A673 (cell line): ENCODE data around the gene CAMSAP1. TPM values are rescaled to one million over a fixed set of nuclear protein-coding genes. Genes with fewer than 3 reads are reported as not detected.

Experiments
- BruUV-seq: library from RNA; stranded (reverse); fragments of 400-500 nt; replicated peaks from 2 replicates; lab custom pipeline; 2021; lab: Mats Ljungman, UMichigan
- CTCF ChIA-PET: fragments of 300-600 bp; sonication (Branson Sonifier 250); formaldehyde crosslinking; loops from one replicate; lab custom pipeline; 2022; ENCODE audit warnings: antibody characterized with exemption; lab: Charles Lee
- POLR2A ChIA-PET: fragments of 300-600 bp; sonication (Branson Sonifier 250); formaldehyde crosslinking; loops from one replicate; lab custom pipeline; 2022; ENCODE audit warnings: antibody characterized with exemption; ENCODE audit not compliant: low non-redundant PET; lab: Charles Lee
- DNase-seq: peaks from one replicate; pipeline ENCODE4 v3.0.0-alpha.2; 2015; ENCODE audit warnings: low spot score
- H3K27ac ChIP-seq: fragments of 200-600 bp; sonication (generic); 2 replicates; pipeline ENCODE4 v1.5.1; 2016; ENCODE audit warnings: mixed run types, low read depth, mild to moderate bottlenecking, mixed read lengths, antibody characterized with exemption, low read length; ENCODE audit not compliant: poor library complexity, severe bottlenecking
- H3K27me3 ChIP-seq: fragments of 200-600 bp; sonication (generic); replicated peaks from 2 replicates; pipeline ENCODE4 v1.6.1; 2017; ENCODE audit warnings: mixed run types, low read depth, mild to moderate bottlenecking, mixed read lengths, antibody characterized with exemption, low read length; ENCODE audit not compliant: insufficient read depth, poor library complexity
- H3K36me3 ChIP-seq: fragments of 200-600 bp; sonication (generic); 2 replicates; pipeline ENCODE4 v1.6.1; 2016; ENCODE audit warnings: mixed run types, mild to moderate bottlenecking, mixed read lengths, antibody characterized with exemption, low read length; ENCODE audit not compliant: insufficient read depth, poor library complexity, severe bottlenecking
- H3K4me1 ChIP-seq: fragments of 200-600 bp; sonication (generic); 2 replicates; pipeline ENCODE4 v1.6.1; 2017; ENCODE audit warnings: mixed run types, mild to moderate bottlenecking, mixed read lengths, antibody characterized with exemption, low read length; ENCODE audit not compliant: insufficient read depth, poor library complexity, severe bottlenecking
- H3K4me3 ChIP-seq: fragments of 200-600 bp; sonication (generic); 2 replicates; pipeline ENCODE4 v1.5.1; 2016; ENCODE audit warnings: low read depth, mixed run types, mild to moderate bottlenecking, mixed read lengths, low read length; ENCODE audit not compliant: poor library complexity, severe bottlenecking
- H3K9me3 ChIP-seq: fragments of 200-600 bp; sonication (generic); 2 replicates; pipeline ENCODE4 v1.6.1; 2016; ENCODE audit warnings: mixed run types, low read depth, mild to moderate bottlenecking, mixed read lengths, antibody characterized with exemption, low read length; ENCODE audit not compliant: poor library complexity, severe bottlenecking
- EZH2 ChIP-seq: fragments of 200-600 bp; sonication (generic); IDR thresholded peaks from 2 replicates; pipeline ENCODE4 v1.6.1; 2017; ENCODE audit warnings: borderline replicate concordance, low read depth, mild to moderate bottlenecking, mixed read lengths, antibody characterized with exemption, low read length; ENCODE audit not compliant: poor library complexity, severe bottlenecking
- intact Hi-C: fragments of 100-400 bp; cut with micrococcal nuclease; formaldehyde crosslinking; loops from one replicate; pipeline ENCODE4 v1.10.0; 2022; ENCODE audit not compliant: unreplicated experiment
- total RNA-seq: library from RNA; stranded (reverse); gene quantifications from 2 replicates; pipeline ENCODE4 v1.2.3, GENCODE V29; 2021
- TF ChIP-seq, protein P1 (sequence below): fragments of 300-800, 200-600 bp; sonication (generic); conservative IDR thresholded peaks from 2 replicates; pipeline ENCODE4 v1.5.1; 2017; ENCODE audit warnings: low read depth, mild to moderate bottlenecking, antibody characterized with exemption, low read length, moderate library complexity, mixed read lengths

CAMSAP1 gene
- total RNA-seq, 1 experiment from 2014 or later, result 52.3 TPM

DNA sequence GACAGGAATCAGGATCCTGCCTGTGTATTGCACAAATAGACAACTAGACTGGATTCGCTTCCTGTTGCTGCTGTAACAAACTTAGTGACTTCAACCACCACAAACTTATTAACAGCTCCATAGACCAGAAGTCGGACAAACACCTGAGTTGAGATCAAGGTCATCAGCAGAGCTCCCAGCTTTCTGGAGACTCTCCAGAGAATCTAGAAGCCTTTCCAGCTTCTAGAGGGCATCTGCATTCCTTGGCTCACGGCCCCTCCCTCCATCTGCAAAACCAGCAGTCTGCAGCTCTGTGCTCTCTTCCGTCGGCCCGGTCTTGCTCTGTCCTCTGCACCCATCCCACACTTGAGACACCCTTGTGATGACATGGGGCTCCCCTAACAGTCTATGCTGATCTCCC lies 106.3 kb downstream of the CAMSAP1 start:
- no TSS peak for BruUV-seq

GRCh38 chr9:135799261-135799660 lies 108.1 kb downstream of the CAMSAP1 start:
- BruUV-seq, result no TSS peak
- TF ChIP-seq, protein P1, sequence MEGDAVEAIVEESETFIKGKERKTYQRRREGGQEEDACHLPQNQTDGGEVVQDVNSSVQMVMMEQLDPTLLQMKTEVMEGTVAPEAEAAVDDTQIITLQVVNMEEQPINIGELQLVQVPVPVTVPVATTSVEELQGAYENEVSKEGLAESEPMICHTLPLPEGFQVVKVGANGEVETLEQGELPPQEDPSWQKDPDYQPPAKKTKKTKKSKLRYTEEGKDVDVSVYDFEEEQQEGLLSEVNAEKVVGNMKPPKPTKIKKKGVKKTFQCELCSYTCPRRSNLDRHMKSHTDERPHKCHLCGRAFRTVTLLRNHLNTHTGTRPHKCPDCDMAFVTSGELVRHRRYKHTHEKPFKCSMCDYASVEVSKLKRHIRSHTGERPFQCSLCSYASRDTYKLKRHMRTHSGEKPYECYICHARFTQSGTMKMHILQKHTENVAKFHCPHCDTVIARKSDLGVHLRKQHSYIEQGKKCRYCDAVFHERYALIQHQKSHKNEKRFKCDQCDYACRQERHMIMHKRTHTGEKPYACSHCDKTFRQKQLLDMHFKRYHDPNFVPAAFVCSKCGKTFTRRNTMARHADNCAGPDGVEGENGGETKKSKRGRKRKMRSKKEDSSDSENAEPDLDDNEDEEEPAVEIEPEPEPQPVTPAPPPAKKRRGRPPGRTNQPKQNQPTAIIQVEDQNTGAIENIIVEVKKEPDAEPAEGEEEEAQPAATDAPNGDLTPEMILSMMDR, result no peak
- Histone ChIP-seq H3K9me3 (no peaks in the 10 kb centered on the region), H3K27ac (no peak overlapping the region), H3K4me1 (peaks cover 4% of the 10 kb centered on the region), H3K27me3 (no peaks in the 10 kb centered on the region), H3K4me3 (no peak overlapping the region), H3K36me3 (no peaks in the 10 kb centered on the region)
- no peak for DNase-seq
- intact Hi-C loops, result loop anchor here (10.0 kb wide), 1 partner anchor 326 kb away; no protein-coding TSS in a partner anchor
- POLR2A ChIA-PET, result no interaction called here
- CTCF ChIA-PET, result no interaction called here

More for the DNA sequence above, 106.3 kb downstream of the CAMSAP1 start:
- Histone ChIP-seq H3K4me1 (peaks cover 4% of the 10 kb centered on the region), H3K9me3 (no peaks in the 10 kb centered on the region), H3K27ac (no peak overlapping the region), H3K27me3 (no peaks in the 10 kb centered on the region), H3K36me3 (no peaks in the 10 kb centered on the region), H3K4me3 (no peak overlapping the region)
- CTCF ChIA-PET, result interaction anchor here (0.6 kb wide), 1 partner anchor 123 kb away, joined by 6 read pairs; no protein-coding TSS in a partner anchor
- POLR2A ChIA-PET, result no interaction called here
- DNase-seq, result no peak
- intact Hi-C loops, result no loop called here
- TF ChIP-seq EZH2, result no peak
- TF ChIP-seq, protein P1, result no peak

DNA sequence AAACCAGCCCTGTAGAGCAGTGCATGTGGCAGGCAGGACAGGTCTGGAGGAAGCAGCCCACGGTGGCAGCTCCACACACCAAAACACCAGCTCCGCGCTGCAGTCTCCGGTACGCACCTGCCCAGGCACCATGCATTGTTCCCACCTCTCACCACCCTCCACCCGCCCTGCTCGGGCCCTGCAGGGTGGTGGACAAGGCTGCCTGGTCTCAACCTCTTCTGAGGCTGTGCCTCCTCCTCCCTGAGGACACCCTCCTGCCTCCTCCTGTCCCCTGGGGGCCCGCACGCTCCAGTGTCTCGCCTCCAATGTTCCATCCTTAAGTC lies 109.1 kb downstream of the CAMSAP1 start:
- no peak overlapping the region for H3K27ac ChIP-seq
- H3K4me1 ChIP-seq, result peaks cover 4% of the 10 kb centered on the region
- no peaks in the 10 kb centered on the region for H3K36me3 ChIP-seq
- POLR2A ChIA-PET, result no interaction called here
- no peak for DNase-seq
- CTCF ChIA-PET, result no interaction called here
- no peaks in the 10 kb centered on the region for H3K9me3 ChIP-seq
- no TSS peak for BruUV-seq
- TF ChIP-seq, protein P1, result no peak
- TF ChIP-seq EZH2, result no peak
- intact Hi-C loops, result loop anchor here (10.0 kb wide), 1 partner anchor 327 kb away; no protein-coding TSS in a partner anchor
- H3K4me3 ChIP-seq, result no peak overlapping the region
- no peaks in the 10 kb centered on the region for H3K27me3 ChIP-seq
